IgD-negative memory B cell (primary cell): ENCODE measurements around the gene ZNF584. TPM values are rescaled to one million over a fixed set of nuclear protein-coding genes. Genes with fewer than 3 reads are reported as not detected.
"Not testable (repeated sequence)": the region's sequence is repeated elsewhere in the genome, so short reads cannot be mapped to it uniquely, and the experiment has no call there.

ENCODE experiments used
- H3K27ac Mint-ChIP-seq, 3 donors: one replicate each; pipeline ENCODE4 v1.8.0; 2020 to 2022; ENCODE audit warnings: mild to moderate bottlenecking in 3 of 3, mixed read lengths in 3 of 3, moderate library complexity in 1 of 3
- H3K27me3 Mint-ChIP-seq: one replicate; pipeline ENCODE4 v1.8.0; 2021; ENCODE audit warnings: mixed read lengths
- H3K36me3 Mint-ChIP-seq: one replicate; pipeline ENCODE4 v1.8.0; 2020; ENCODE audit warnings: mild to moderate bottlenecking, mixed read lengths
- H3K4me1 Mint-ChIP-seq, 3 donors: one replicate each; pipeline ENCODE4 v1.8.0; 2020 to 2022; ENCODE audit warnings: mixed read lengths in 3 of 3, mild to moderate bottlenecking in 1 of 3
- H3K4me3 Mint-ChIP-seq, 4 donors: one replicate each; pipeline ENCODE4 v1.8.0; 2020 to 2022; ENCODE audit warnings: mild to moderate bottlenecking in 4 of 4, mixed read lengths in 4 of 4, moderate library complexity in 3 of 4
- H3K9me3 Mint-ChIP-seq, 3 donors: one replicate each; pipeline ENCODE4 v1.8.0; 2020 to 2021; ENCODE audit warnings: mixed read lengths in 3 of 3, mild to moderate bottlenecking in 1 of 3
- polyA plus RNA-seq: library from polyadenylated mRNA; unstranded; fragments of 300-500 nt; fragmentation: Illumina TruSeq; gene quantifications from one replicate; pipeline ENCODE4 v1.2.3, GENCODE V29; 2021

ZNF584 gene
- polyA plus RNA-seq, 1 donor from 2014 or later = 3.5 TPM

DNA sequence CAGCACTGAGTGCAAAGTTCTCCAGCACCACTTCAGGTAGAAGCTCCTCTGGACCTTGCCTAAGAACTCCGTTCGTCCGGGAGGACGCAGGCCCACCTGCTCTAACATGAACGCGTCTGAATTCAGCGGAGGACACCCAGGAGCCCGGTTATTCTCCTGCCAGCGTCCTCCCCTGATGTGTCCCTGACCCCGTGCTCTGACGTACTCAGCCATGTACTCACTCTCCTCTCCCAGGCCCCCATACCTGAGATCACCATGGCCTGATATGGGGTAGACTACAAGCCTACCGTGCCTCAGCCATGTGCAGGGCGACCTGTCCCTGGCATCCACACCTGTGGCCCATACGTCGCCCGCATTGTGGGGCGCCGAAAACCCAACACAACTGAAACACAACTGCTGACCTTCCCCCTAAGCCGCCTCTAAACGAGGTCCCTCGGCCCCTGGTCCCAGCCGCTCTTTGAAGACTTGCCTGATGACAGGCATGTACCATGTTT lies 744 bp upstream of the ZNF584 start:
- H3K4me1 Mint-ChIP-seq = peaks cover 15 to 24% (median 22%) of the 10 kb centered on the region in 3 donors
- H3K27me3 Mint-ChIP-seq = no peaks in the 10 kb centered on the region
- H3K36me3 Mint-ChIP-seq = peaks cover 5% of the 10 kb centered on the region
- peak overlapping the region; percentile 59 to 96 (median 95) for H3K27ac Mint-ChIP-seq
- peaks cover 0 to 1% (median 0%) of the 10 kb centered on the region in 3 donors for H3K9me3 Mint-ChIP-seq
- peak overlapping the region; percentile 97 to 99 (median 98) for H3K4me3 Mint-ChIP-seq

DNA sequence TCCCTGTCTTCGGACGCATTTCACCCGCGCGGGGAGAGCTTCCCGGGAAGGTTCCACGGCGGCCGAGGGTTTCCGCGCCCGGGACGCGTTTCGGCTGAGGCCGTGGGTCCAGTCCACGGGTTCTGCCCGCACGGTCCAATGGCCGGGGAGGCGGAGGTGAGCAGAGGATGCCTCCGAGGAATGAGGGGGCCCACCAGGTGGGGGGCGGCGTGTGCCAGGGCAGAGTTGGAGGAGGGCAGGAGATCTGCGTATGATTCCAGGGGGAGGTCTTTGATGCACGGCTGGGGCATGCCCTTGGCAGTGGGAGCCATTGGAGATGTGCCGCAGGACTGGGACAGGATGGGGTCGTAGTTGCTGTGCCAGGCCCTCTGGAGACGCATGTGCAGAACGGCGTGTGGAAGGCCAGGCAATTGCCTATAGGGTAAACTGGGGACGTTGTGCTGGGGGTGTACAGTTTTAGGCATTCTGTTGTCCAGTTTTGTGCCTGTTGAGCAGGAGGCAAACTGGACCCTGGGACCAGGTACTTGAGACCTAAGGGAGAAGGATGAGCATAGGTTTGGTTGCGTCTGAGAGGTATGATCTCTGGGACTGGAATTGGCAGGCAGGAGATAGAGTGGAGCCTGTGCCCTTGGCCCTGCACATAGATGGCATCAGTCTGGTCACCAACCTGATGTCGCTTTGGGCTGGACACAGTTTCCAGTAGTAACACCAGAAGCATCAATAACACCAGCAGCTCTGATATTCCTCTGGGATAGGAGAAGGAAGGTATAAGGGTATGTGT lies 751 bp downstream of the ZNF584 start:
- Mint-ChIP-seq H3K27ac (peak overlapping the region in 2 of 3 donors; percentile 46 to 74), H3K27me3 (no peaks in the 10 kb centered on the region)

DNA sequence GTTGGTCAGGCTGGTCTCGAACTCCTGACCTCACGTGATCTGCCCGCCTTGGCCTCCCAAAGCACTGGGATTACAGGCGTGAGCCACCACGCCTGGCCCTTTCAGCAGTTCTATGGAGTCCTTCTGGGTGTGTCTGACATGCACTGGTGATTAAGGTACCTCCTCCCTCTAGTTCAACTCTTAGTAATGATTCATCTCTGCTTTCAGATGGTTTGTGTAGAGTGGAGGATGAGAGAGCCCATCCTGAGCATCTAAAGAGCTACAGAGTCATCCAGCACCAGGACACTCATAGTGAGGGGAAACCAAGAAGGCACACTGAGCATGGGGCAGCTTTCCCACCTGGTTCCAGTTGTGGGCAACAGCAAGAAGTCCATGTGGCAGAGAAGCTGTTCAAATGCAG lies 8.2 kb downstream of the ZNF584 start:
- peaks cover 23% of the 10 kb centered on the region for H3K36me3 Mint-ChIP-seq
- H3K27me3 Mint-ChIP-seq = no peaks in the 10 kb centered on the region
- H3K9me3 Mint-ChIP-seq = no peaks in the 10 kb centered on the region
- H3K4me3 Mint-ChIP-seq = no peak overlapping the region
- H3K4me1 Mint-ChIP-seq = no peaks in the 10 kb centered on the region
- no peak overlapping the region for H3K27ac Mint-ChIP-seq

More for the DNA sequence above, 751 bp downstream of the ZNF584 start:
- H3K9me3 Mint-ChIP-seq = peaks cover 0 to 1% (median 0%) of the 10 kb centered on the region in 3 donors
- H3K36me3 Mint-ChIP-seq = peaks cover 7% of the 10 kb centered on the region
- peaks cover 15 to 24% (median 22%) of the 10 kb centered on the region in 3 donors for H3K4me1 Mint-ChIP-seq
- H3K4me3 Mint-ChIP-seq = peak overlapping the region; percentile 97 to 99 (median 98)

DNA sequence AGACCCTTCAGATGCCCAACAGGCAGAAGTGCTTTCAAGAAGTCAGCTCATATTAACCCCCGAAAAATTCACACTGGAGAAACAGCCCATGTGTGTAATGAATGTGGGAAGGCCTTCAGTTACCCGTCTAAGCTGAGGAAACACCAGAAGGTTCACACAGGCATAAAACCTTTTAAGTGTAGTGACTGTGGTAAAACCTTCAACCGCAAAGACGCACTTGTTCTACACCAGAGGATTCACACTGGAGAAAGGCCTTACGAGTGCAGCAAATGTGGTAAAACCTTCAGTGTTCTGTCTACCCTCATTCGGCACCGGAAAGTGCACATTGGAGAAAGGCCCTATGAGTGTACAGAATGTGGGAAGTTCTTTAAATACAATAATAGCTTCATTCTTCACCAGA lies 8.6 kb downstream of the ZNF584 start:
- H3K9me3 Mint-ChIP-seq = no peaks in the 10 kb centered on the region
- H3K27me3 Mint-ChIP-seq = no peaks in the 10 kb centered on the region
- no peaks in the 10 kb centered on the region for H3K4me1 Mint-ChIP-seq
- H3K27ac Mint-ChIP-seq = no peak overlapping the region
- H3K4me3 Mint-ChIP-seq = no peak overlapping the region
- peaks cover 23% of the 10 kb centered on the region for H3K36me3 Mint-ChIP-seq

DNA sequence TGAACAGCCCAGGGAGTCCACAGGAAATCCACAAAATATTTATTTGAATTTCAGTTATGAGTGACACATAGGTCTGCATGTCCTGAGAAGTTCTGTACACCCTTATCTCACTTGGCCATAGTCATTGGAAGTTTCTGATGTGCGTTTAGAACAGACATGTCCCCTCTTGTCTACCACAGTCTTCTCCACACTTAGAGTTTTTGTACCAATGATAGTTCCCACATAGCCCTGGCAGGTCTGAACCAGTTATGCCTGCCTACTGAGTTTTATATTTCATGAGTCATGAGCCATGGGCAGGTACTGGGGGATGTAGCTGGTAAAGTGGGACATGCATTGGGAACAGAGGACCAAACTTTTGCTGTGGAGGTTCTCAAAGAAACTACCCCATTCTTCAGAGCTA lies 20.2 kb downstream of the ZNF584 start:
- Mint-ChIP-seq H3K27me3 (no peaks in the 10 kb centered on the region), H3K9me3 (peaks cover 7 to 23% (median 20%) of the 10 kb centered on the region in 3 donors), H3K36me3 (peaks cover 13% of the 10 kb centered on the region), H3K4me3 (peak overlapping the region in 1 of 4 donors; percentile 77), H3K27ac (no peak overlapping the region), H3K4me1 (no peaks in the 10 kb centered on the region)

DNA sequence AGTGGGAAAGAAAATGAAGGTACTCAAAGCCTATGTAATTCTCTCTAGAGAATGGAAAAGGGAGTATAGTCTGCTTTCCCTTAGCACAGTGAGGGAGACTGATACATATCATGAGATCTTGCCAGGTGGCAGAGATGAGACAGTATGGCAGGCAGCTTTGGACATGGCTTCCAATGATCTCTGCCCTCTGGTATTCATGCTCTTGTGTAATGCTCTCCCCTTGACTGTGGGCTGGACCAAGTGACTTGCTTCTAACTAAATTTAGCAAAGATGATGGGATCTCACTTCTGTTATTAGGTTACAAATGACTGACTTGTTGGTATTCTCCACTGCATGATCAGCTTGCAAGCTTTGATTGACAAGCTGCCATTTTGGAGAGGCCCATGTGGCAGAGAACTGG lies 21.3 kb downstream of the ZNF584 start:
- no peak overlapping the region for H3K4me3 Mint-ChIP-seq
- H3K36me3 Mint-ChIP-seq = peaks cover 15% of the 10 kb centered on the region
- H3K9me3 Mint-ChIP-seq = peaks cover 7 to 28% (median 25%) of the 10 kb centered on the region in 3 donors
- no peaks in the 10 kb centered on the region for H3K27me3 Mint-ChIP-seq
- H3K27ac Mint-ChIP-seq = no peak overlapping the region
- no peaks in the 10 kb centered on the region for H3K4me1 Mint-ChIP-seq

DNA sequence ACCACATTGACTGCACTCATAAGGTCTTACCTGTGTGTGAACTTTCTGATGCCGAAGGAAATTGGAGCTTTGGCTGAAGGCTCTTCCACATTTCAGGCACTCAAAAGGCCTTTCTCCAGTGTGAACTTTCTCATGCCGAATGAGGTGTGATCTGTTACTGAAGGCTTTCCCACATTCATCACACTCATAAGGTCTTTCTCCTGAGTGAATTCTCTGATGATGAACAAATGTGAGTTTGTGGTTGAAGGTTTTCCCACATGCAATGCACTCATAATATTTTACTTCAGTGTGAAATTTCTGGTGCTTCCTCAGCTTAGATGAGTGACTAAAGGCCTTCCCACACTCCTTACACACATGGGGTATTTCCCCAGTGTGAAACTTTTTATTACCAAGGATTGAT lies 25.8 kb downstream of the ZNF584 start:
- no peaks in the 10 kb centered on the region for H3K27me3 Mint-ChIP-seq
- H3K4me3 Mint-ChIP-seq = peak overlapping the region in 2 of 4 donors; percentile 47 to 65
- peaks cover 21 to 43% (median 26%) of the 10 kb centered on the region in 3 donors for H3K9me3 Mint-ChIP-seq
- H3K36me3 Mint-ChIP-seq = peaks cover 28% of the 10 kb centered on the region
- peaks cover 0 to 8% (median 4%) of the 10 kb centered on the region in 3 donors for H3K4me1 Mint-ChIP-seq
- no peak overlapping the region for H3K27ac Mint-ChIP-seq

DNA sequence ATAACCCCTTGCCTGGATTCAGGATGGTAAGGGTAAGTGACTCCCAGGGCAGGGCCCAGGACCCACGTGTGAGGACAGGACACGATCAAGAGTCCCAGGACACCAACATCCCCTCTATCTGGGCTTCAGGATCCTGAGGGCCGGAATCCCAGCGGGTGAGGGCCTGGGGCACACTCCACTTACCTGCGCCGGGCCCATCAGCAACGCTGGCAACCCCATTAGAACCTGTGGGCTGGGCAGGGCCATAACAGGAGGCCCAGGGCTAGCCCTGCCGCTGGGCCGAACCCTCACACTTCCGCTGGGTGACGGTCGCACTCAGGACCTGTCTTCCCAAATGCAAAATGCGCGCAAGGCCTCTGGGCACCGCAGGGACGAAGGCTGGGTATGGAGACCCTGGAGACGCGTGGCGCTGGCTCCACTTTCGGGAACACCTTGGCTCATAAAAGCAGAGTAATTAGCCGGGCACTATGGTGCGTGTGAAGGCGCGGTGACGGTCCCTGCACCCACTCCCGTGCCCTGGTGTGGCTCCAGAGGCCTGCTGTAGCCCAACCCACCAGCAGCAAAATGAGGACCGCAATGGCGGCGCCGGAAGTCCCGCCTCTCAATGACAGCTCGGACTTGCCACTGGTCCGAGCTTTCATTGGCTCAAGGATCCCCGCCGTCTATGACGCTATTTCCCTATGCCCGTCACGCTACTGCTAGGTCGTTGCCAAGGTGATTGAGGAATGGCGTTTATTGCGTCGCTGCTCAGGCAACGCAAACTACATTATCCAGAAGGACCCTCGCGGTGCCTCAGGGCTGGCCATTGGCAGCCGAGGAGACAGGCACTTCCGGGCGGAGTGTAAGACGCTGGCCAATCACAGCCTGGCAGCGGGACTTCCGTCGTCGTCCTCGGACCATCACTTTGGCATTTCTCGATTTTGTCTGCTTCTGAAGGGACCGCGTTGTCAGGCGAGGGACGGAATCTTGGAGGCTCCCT lies 31.4 kb downstream of the ZNF584 start, which contains the start of gene ZNF132:
TSS of gene ZNF132 (minus strand) at position 578 of the 979 bp plus-strand sequence. CDS start at position 246, 332 bp downstream.
- Mint-ChIP-seq H3K4me1 (peaks cover 5 to 14% (median 13%) of the 10 kb centered on the region in 3 donors), H3K27ac (peak within 1 kb of the TSS; percentile 74 to 96 (median 87)), H3K27me3 (peaks cover 3% of the 10 kb centered on the region), H3K4me3 (peak within 1 kb of the TSS; percentile 79 to 99 (median 95)), H3K36me3 (peaks cover 26% of the 10 kb centered on the region), H3K9me3 (peaks cover 11 to 35% (median 19%) of the 10 kb centered on the region in 3 donors)

DNA sequence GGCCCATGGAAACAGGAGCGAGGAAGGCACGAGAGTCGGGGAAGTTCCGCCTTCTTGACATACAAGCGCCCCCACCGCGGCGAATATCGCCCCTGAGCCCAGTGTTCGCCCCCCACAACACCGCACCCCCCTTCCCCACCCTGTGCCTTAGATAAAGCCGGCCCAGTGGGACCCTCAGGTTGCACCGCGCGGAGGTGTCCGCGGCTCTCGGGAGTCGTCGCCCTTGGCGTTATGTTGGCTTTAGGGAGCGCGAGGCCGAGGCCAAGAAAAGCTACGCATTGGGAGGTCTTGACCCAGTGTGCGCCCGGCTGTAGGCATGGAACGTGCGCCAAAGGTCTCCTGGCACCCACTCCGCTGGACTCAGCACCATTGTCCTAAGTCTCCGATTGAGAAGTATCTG lies 32.1 kb downstream of the ZNF584 start:
- peaks cover 11 to 29% (median 19%) of the 10 kb centered on the region in 3 donors for H3K9me3 Mint-ChIP-seq

DNA sequence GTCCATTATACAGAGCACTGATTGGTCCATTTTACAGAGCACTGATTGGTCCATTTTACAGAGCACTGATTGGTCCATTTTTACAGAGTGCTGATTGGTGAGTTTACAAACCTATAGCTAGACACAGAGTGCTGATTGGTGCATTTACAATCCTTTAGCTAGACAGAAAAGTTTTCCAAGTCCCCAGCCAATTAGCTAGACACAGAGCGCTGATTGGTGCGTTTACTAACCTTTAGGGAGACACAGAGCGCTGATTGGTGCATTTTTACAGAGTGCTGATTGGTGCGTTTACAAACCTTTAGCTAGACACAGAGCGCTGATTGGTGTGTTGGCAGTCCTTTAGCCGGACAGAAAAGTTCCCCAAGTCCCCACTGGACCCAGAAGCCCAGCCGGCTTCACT lies 34.5 kb downstream of the ZNF584 start:
- peaks cover 14% of the 10 kb centered on the region for H3K27me3 Mint-ChIP-seq
- H3K9me3 Mint-ChIP-seq = peaks cover 6 to 25% (median 8%) of the 10 kb centered on the region in 3 donors
- H3K36me3 Mint-ChIP-seq = peaks cover 10% of the 10 kb centered on the region
- peaks cover 5 to 14% (median 12%) of the 10 kb centered on the region in 3 donors for H3K4me1 Mint-ChIP-seq
- H3K4me3 Mint-ChIP-seq = peak overlapping the region in 2 of 4 donors; percentile 8 to 25
- not testable (repeated sequence) for H3K27ac Mint-ChIP-seq

More for the DNA sequence above, 32.1 kb downstream of the ZNF584 start:
- peaks cover 3% of the 10 kb centered on the region for H3K27me3 Mint-ChIP-seq
- peaks cover 21% of the 10 kb centered on the region for H3K36me3 Mint-ChIP-seq
- peaks cover 5 to 14% (median 13%) of the 10 kb centered on the region in 3 donors for H3K4me1 Mint-ChIP-seq
- peak overlapping the region; percentile 79 to 99 (median 95) for H3K4me3 Mint-ChIP-seq
- peak overlapping the region; percentile 74 to 96 (median 87) for H3K27ac Mint-ChIP-seq

DNA sequence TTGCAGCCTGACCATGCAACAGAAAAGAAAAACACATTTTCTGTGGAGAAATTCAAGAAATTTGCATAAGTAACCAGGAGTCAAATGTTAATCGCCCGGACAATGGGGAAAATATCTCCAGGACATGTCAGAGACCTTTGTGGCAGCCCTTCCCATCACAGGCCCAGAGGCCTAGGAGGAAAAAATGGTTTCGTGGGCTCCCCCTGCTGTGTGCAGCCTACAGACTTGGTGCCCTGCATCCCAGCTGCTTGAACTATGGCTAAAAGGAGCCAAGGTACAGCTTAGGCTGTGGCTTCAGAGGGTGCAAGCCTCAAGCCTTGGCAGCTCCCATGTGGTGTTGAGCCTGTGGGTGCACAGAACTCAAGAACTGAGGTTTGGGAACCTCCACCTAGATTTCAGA lies 40.4 kb downstream of the ZNF584 start:
- Mint-ChIP-seq H3K4me1 (peaks cover 10 to 15% (median 11%) of the 10 kb centered on the region in 3 donors), H3K4me3 (peak overlapping the region in 1 of 4 donors; percentile 4), H3K27me3 (peaks cover 18% of the 10 kb centered on the region)
- H3K27ac Mint-ChIP-seq, H3K9me3 Mint-ChIP-seq, H3K36me3 Mint-ChIP-seq: not testable (repeated sequence)

DNA sequence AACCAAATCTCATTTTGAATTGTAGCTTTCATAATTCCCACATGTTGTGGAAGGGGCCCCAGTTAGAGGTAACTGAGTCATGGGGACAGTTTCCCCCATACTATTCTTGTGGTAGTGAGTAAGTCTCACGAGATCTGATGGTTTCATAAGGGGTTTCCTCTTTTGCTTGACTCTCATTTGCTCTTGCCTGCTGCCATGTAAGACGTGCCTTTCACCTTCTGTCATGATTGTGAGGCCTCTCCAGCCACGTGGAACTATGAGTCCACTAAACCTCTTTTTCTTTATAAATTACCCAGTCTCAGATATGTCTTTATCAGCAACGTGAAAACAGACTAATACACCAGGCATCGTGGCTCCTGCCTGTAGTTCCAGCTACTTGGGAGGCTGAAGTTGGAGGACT lies 41.5 kb downstream of the ZNF584 start:
- H3K4me1 Mint-ChIP-seq = peaks cover 10 to 15% (median 11%) of the 10 kb centered on the region in 3 donors
- H3K27me3 Mint-ChIP-seq = peaks cover 14% of the 10 kb centered on the region
- H3K27ac Mint-ChIP-seq = peak overlapping the region in 1 of 3 donors; percentile 87
- not testable (repeated sequence) for H3K36me3 Mint-ChIP-seq, H3K9me3 Mint-ChIP-seq
- H3K4me3 Mint-ChIP-seq = peak overlapping the region in 1 of 4 donors; percentile 95

DNA sequence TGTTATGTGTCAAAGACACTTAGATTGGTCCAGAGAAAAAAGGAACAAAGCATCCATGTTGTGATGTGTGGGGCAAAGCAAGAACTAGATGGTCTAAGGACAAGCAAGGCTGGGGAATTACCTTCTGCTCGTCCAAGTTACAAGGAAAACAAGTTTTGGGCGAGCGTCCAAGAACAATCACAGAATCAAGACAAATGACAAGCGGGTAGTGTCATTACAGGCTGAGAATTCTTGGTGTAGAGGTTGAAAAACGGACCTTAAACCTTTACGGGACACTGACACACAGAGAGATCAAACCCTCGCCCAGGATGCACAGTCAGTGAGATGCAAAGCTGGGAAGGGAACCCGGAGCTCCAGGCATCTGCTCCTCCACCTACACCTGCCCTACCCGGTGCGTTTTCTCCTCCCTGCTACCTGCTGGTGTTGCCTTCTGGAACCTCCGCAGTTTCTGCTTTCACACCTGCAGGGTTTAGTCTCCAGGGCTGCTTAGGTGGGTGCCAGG lies 42.5 kb downstream of the ZNF584 start:
- Mint-ChIP-seq H3K27me3 (peaks cover 14% of the 10 kb centered on the region), H3K27ac (peak overlapping the region in 2 of 3 donors; percentile 80 to 87)

More for the DNA sequence above, 42.5 kb downstream of the ZNF584 start:
- H3K4me1 Mint-ChIP-seq = peaks cover 10 to 15% (median 11%) of the 10 kb centered on the region in 3 donors
- peaks cover 3 to 6% (median 6%) of the 10 kb centered on the region in 3 donors for H3K9me3 Mint-ChIP-seq
- peak overlapping the region; percentile 82 to 95 (median 92) for H3K4me3 Mint-ChIP-seq
- peaks cover 3% of the 10 kb centered on the region for H3K36me3 Mint-ChIP-seq
